GM12891 (cell line): ENCODE measurements around the gene WNT10A.
"Not testable (repeated sequence)": the region's sequence is repeated elsewhere in the genome, so short reads cannot be mapped to it uniquely, and the experiment has no call there.

ENCODE experiments used
- DNase-seq: peaks from one replicate; pipeline ENCODE4 v3.0.0; 2011; ENCODE audit warnings: low spot score; ENCODE audit not compliant: insufficient read length
- FAIRE-seq: peaks from 2 replicates; lab custom pipeline; 2011; peaks lifted over from hg19 to GRCh38; lab: Jason Lieb, UNC
- PAX5 ChIP-seq: IDR thresholded peaks from 2 replicates; pipeline ENCODE4 v1.6.1; 2011; ENCODE audit warnings: low read length, moderate library complexity, mild to moderate bottlenecking; ENCODE audit not compliant: insufficient read depth, severe bottlenecking
- POLR2A ChIP-seq: IDR thresholded peaks from 2 replicates; pipeline ENCODE4 v1.6.1; 2011; ENCODE audit warnings: low read depth, low read length, control low read depth
- POLR2AphosphoS5 ChIP-seq: IDR thresholded peaks from 2 replicates; pipeline ENCODE4 v1.6.1; 2011; ENCODE audit warnings: low read depth, low read length, control low read depth
- POU2F2 ChIP-seq: IDR thresholded peaks from 2 replicates; pipeline ENCODE4 v1.6.1; 2011; ENCODE audit warnings: low read depth, mild to moderate bottlenecking, control low read depth, low read length, moderate library complexity
- SPI1 ChIP-seq: IDR thresholded peaks from 2 replicates; pipeline ENCODE4 v1.6.1; 2011; ENCODE audit warnings: low read depth, low read length, control low read depth
- TAF1 ChIP-seq: IDR thresholded peaks from 2 replicates; pipeline ENCODE4 v1.6.1; 2011; ENCODE audit warnings: low read depth, low read length, control low read depth

Gene WNT10A

GRCh38 chr2:218927422-218927821 is 46.8 kb downstream of the WNT10A start:
- DNase-seq: no peak
- no peak for FAIRE-seq
- TF ChIP-seq POU2F2: no peak
- TF ChIP-seq POLR2AphosphoS5: no peak
- no peak for TF ChIP-seq SPI1
- TF ChIP-seq PAX5: no peak
- no peak for TF ChIP-seq TAF1
- TF ChIP-seq POLR2A: no peak

- no peak for TF ChIP-seq POLR2AphosphoS5
- TF ChIP-seq PAX5: no peak
- no peak for TF ChIP-seq POLR2A
- TF ChIP-seq SPI1: no peak
- no peak for TF ChIP-seq TAF1
- no peak for TF ChIP-seq POU2F2
- FAIRE-seq (no peak), DNase-seq (no peak)
These were observed 47.2 kb downstream of the WNT10A start for GRCh38 chr2:218927876-218928275.

- FAIRE-seq, DNase-seq: not testable (repeated sequence)
These were observed 49.8 kb downstream of the WNT10A start for GRCh38 chr2:218930488-218930887.

- FAIRE-seq, DNase-seq: not testable (repeated sequence)
These were observed 51.1 kb downstream of the WNT10A start for GRCh38 chr2:218931751-218932150.
